ENCODE measurements around the gene FBXL15.

Gene FBXL15

DNA sequence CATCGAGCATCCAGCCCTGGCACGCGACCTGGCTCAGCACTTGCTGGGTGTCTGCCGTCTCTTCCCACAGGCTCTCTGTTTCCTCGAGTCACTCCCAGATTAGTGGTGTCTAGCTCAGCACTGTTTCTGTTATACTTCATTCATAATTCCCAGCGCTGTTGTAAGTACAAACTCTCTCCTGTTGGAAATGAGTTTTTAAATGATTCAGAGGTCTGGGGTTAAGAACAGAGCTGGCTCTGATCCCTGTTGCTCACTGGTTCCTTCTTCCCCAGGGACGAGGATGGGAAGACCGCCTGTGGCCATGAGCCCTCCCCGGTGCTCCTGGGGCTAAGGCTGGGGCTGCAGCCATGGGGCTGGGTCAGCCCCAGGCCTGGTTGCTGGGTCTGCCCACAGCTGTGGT is 48.0 kb downstream of the FBXL15 start:
- H3K27me3 ChIP-seq (ENCODE audit: control insufficient read depth, insufficient read depth, low read length) = no peaks in the 10 kb centered on the region
- H3K36me3 ChIP-seq (ENCODE audit: insufficient read depth, low read length) = no peaks in the 10 kb centered on the region
- no peaks in the 10 kb centered on the region for H3K9me3 ChIP-seq (replicated peaks; ENCODE audit: low read length)
- H3K4me1 ChIP-seq (ENCODE audit: control insufficient read depth, insufficient read depth, low read length) = no peaks in the 10 kb centered on the region
- H3K9ac ChIP-seq (ENCODE audit: low read depth, low read length) = no peak overlapping the region
- no peak overlapping the region for H3K4me2 ChIP-seq (ENCODE audit: low read length)
- no peak overlapping the region for H3K4me3 ChIP-seq (ENCODE audit: low read length)

DNA sequence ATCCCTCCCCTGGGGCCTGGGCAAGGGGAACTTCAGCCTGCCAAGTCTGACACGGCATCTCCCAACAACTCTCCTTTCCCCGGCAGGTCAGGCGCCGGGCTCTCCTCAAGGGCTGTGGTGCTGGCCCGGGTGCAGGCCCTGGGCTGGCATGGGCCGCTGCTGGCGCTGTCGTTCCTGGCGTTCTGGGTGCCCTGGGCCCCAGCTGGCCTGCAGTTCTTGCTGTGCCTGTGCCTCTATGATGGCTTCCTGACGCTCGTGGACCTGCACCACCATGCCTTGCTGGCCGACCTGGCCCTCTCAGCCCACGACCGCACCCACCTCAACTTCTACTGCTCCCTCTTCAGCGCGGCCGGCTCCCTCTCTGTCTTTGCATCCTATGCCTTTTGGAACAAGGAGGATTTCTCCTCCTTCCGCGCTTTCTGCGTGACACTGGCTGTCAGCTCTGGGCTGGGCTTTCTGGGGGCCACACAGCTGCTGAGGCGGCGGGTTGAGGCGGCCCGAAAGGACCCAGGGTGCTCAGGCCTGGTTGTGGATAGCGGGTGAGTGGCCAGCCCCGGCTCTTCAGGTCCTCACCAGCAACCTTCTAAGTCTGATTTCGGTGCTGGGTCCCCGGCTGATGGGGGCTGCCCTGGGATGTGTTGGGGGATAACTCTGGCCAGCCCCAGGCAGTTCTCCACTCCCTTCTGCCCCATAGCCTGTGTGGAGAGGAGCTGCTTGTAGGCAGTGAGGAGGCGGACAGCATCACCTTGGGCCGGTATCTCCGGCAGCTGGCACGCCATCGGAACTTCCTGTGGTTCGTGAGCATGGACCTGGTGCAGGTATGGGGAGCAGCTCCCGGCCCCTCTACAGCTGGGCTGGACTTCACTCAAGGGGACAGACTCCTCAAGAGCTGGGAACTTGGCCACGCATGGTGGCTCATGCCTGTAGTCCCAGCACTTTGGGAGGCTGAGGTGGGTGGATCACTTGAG is 50.2 kb downstream of the FBXL15 start:
- no peaks in the 10 kb centered on the region for H3K27me3 ChIP-seq (ENCODE audit: control insufficient read depth, insufficient read depth, low read length)
- no peaks in the 10 kb centered on the region for H3K36me3 ChIP-seq (ENCODE audit: insufficient read depth, low read length)
- H3K9me3 ChIP-seq (replicated peaks; ENCODE audit: low read length) = no peaks in the 10 kb centered on the region
- H3K4me2 ChIP-seq (ENCODE audit: low read length) = no peak overlapping the region
- no peaks in the 10 kb centered on the region for H3K4me1 ChIP-seq (ENCODE audit: control insufficient read depth, insufficient read depth, low read length)
- no peak overlapping the region for H3K4me3 ChIP-seq (ENCODE audit: low read length)
- H3K9ac ChIP-seq (ENCODE audit: low read depth, low read length) = no peak overlapping the region

Small RNA genes lying within 50 kb of the gene (small RNA-seq; reads per million reads assigned to genes)
- gene MIR146B = 910 reads per million, percentile 99 among the genes with 10 or more reads in this experiment
